NCI-H1694 treated with DMSO at 0.1 percent for 48 hours (cell line): ENCODE measurements around the gene SLC16A13.

Experiments used
- DNase-seq: peaks from one replicate; lab custom pipeline; 2025; lab: John Stamatoyannopoulos, UW

SLC16A13 gene

GRCh38 chr17:7014261-7014994 lies 21.4 kb upstream of the SLC16A13 start:
- DNase-seq = peak; percentile 93

DNA sequence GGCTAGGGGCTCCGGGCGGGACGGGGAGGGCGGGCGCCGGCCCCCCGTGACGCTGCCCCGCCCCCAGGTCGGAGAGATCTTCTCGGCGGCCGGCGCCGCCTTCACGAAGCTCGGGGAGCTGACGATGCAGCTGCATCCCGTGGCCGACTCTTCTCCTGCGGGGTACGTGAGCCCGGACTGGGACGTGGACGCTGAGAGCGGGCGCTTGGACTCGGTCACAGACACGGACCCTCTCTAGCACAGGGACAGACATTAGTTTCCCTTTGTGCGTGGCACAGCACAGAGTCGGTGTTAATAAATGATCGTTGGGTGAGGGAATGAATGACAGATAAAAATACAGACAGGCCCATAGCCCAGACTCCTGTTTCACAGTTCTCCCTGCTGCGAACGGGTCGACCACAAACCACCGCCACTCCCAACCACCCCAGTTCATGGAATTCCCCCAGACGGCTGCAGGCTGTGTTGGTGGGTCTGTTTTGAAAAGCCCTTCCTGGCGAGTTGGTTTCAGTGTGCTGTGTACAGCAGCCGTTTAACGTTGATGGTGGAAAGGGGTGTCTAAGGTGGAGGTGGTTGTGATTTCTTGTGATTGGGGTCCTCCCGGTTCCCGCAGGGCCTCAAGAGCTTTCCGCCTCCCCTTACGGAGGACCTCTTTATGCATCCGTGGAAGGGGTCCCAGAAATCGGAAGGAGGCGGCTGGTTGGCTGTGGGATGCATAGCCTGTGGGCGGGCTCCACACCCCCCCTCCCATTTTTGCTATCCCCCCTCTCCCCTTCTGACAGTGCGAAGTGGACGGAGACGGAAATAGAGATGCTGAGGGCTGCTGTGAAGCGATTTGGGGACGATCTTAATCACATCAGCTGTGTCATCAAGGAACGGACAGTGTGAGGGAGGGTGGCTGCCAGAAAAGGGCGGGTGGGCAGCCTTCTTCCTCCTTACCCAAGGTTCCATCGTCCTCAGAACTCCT lies 20.5 kb upstream of the SLC16A13 start:
- DNase-seq = no peak

GRCh38 chr17:7016418-7016817 lies 19.4 kb upstream of the SLC16A13 start:
- DNase-seq = no peak

DNA sequence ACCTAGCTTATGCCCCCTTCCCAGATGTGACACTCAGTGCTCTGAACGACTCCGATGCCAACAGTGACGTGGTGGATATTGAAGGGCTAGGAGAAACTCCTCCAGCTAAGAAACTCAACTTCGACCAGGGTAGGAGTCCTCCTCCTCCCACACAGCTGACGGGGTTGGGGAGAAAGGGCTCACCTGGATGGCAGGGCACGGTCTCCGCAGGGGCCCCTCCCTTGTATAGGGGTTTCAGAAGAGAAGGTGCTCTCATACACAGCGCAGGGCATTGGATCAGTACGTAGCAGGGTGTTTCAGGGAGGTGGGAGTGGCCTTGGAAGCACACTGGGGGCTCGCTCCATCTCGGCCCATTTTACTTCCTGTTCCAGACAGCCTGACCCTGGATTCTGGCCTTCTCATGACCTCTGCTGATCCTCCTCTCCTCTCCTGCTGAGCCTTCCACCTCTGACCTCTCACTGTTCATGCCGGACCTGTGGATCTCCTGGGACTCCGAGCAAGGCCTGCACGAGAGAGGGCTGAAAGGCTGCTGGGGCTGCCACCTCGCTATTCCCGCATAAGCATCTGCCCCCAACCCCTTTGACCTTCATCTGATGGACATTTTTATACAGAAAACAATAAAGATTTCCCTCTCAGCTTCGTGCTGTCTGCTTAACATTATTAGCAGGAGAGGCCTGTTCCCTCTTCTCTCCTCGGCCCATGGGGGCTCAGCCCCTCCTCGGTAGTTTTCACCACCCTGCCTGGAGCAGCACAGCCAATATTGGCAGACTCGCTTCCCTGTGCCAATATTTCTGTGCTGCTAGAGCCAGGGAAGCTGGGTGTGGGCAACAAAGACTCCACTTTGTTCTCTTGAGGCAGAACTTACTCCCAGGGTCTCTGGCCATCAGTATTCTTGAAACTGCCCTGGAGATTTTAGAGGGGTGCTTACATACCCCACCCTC lies 18.7 kb upstream of the SLC16A13 start:
- DNase-seq = no peak

GRCh38 chr17:7017827-7018200 lies 18.0 kb upstream of the SLC16A13 start:
- DNase-seq = no peak

DNA sequence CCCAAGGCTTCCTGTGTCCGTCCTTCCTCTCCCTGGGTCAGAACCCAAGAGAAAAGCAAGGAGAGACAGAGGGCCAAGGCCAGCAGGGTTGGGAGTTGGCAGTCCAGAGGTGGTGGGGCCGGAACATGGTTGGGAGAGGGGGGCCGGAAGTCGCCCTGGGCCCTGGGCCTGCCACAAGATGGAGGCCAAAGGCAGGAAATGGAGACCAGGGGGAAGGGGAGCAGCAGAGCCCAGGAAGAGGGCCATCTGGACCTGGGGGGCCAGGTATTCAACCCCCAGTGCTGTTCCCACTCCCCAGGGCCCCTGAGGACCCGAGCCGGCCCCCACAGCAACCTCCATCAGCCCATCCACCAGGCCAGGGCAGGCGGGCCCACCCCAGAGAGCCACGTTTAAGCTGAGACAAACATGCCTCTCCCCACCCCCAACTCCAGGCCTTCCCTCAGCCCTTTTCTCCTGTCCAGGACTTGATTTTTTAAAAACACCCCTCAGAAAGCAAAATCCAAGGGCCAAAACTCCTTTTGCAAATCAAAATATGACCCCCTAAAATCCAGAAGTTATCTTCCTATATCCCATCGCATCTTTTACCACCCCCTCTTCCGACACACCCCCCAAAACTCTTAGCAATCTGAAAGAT lies 17.4 kb upstream of the SLC16A13 start:
- DNase-seq = no peak

DNA sequence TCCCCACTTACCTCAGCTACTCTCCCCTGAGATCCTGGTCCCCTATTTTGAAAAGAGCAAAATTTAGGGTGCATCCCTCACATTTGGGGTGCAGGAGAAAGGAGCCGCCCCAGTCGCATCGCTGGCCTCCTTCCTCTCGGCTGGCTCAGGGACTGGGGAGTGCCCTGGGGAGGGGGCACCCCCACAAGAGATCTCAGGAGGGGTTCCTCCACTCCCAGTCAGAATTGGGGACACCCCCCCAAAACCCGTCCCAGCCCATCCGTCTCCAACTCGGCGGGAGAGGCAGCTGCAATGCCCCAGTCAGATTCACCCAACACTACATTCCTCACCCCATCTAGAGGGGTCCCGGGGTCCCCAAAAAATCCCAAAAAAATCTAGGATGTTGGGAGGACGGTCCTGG lies 16.4 kb upstream of the SLC16A13 start:
- no peak for DNase-seq

GRCh38 chr17:7019839-7020519 lies 15.8 kb upstream of the SLC16A13 start:
- peak; percentile 60 for DNase-seq

DNA sequence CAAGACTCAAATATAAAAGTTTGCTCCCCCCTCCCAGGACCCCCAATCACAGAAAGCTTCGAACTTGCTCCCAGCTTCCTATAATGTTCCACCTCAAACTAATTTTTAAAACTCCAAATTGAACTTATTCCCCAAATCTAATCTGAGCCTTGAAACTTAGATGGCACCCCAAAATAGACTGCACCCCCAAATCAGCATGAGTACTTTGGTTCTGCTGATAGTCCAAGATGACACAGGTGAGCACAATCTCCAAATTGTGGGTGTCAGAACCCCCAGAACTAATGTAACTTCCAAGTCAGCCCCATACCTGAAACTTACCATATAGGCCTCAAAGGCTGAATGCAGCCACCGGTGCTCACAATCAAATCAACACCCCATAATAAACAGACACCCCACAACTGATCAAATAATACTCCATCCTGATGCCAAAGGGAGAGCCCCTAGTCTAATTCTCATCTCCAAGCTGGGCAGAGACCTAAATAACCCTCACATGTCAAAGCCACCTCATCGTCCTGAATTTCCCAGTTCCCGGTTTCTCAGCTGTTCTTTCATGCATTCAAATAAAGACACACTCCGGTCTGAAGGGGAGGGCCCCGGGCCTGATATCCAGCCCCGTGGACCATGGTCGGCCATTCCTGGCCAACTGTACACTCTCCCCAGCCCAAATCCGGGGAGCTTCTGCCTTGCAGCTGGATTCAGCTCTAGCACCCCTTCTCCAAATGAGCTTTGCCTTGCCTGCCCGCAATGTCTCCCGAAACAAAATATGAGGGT lies 14.7 kb upstream of the SLC16A13 start:
- no peak for DNase-seq

DNA sequence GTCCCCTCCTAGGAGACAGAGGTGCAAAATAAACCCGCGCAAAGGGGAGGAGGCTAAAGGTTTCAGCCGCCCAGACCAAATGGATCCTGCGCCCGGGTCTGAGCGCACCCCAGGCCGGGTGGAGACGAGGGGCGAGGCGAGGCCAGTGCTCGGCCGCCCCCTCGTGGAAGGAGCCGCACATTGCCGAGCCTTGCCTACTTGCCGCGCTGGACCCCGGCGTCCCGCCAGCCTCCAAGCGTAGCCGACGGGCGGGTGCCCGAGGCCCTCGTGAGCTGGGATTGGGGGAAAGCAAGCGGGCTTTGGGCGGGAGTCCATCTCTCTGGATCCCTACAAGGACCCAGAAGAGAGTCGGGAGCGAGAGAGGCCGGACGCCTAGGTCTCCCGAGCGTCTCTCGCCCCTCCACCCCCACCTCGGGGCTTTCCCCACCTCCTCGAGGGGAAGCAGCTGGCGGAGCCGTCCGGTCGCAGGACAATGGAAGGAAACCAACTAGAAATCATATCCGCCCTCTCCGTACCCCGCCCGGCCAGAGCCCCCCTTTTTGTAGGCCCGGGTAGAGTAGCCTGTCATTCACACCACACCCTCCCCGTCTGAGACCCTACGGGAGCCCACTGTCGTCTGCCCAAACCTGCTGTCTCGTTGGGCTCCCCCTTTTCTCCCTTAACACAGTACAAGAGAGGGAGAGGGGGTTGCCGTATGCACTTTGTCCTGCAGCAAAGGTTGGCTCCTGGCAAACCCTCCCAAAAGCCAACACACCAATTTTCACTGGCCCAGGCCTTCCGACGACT lies 13.6 kb upstream of the SLC16A13 start:
- DNase-seq = peak; percentile 47

- no peak for DNase-seq
Observed at GRCh38 chr17:7022781-7023571, 12.8 kb upstream of the SLC16A13 start, which contains the start of gene BCL6B. Gene BCL6B (plus strand): TSS chr17:7023050. CDS start chr17:7023672, 622 bp downstream.

GRCh38 chr17:7023576-7024401 lies 12.0 kb upstream of the SLC16A13 start:
- DNase-seq = no peak

DNA sequence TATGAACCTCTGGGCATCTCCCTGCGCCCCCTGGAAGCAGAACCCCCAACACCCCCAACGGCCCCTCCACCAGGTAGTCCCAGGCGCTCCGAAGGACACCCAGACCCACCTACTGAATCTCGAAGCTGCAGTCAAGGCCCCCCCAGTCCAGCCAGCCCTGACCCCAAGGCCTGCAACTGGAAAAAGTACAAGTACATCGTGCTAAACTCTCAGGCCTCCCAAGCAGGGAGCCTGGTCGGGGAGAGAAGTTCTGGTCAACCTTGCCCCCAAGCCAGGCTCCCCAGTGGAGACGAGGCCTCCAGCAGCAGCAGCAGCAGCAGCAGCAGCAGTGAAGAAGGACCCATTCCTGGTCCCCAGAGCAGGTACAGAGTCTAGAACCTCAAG lies 11.4 kb upstream of the SLC16A13 start:
- DNase-seq = no peak

DNA sequence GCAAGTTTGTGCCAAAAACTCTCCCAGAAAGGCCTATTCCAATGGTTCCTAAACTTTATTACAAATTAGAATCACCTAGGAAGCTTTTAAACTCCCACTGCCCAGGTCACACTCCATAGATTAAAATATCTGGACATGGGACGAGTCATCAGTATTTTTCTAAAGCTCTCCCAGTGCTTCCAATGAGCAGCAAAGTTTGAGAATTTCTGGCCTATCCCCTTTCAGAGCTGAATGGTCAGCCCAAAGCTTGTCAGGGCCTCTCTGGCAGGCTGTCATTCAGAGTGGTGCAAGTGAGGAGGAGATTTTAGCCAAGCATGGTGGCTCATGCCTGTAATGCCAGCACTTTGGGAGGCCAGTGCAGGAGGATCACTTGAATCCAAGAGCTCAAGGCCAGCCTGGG lies 10.6 kb upstream of the SLC16A13 start:
- DNase-seq = no peak

DNA sequence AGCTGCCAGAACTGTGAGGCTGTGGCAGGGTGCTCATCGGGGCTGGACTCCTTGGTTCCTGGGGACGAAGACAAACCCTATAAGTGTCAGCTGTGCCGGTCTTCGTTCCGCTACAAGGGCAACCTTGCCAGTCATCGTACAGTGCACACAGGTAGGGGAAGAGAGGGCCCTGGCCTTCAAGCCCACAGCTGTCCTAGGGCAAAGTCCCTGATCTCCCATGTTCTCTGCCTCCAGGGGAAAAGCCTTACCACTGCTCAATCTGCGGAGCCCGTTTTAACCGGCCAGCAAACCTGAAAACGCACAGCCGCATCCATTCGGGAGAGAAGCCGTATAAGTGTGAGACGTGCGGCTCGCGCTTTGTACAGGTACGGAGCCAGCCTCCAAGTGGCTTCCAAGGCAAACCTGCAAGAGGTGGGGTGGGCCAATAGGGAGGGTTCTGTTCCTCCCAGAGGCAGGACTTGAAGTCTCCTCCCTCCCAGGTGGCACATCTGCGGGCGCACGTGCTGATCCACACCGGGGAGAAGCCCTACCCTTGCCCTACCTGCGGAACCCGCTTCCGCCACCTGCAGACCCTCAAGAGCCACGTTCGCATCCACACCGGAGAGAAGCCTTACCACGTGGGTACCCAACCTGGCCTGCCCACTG lies 9.2 kb upstream of the SLC16A13 start:
- DNase-seq = no peak

GRCh38 chr17:7027335-7027734 lies 8.5 kb upstream of the SLC16A13 start:
- no peak for DNase-seq

DNA sequence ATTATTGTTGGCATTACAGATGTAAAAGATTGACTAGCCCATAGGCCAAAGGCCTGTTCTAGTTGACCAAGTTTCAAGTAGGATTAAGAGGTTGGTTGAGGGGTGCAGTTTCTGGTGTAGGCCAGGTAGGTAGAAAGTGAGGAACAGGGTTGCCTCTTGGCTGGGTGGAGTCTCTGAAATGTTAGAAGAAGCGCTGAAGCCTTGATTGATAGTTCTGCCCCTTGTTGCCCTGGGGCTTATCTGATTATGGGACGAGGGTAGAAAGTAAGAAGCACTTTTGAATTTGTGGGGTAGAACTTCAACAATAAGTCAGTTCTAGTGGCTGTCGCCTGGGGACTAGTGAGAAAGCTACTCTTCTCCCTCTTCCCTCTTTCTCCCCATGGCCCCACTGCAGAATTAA lies 6.7 kb upstream of the SLC16A13 start:
- no peak for DNase-seq
